Measurements from ENCODE around the gene NDUFAF5. TPM values are rescaled to one million over a fixed set of nuclear protein-coding genes. Genes with fewer than 3 reads are reported as not detected.

Gene NDUFAF5
- total RNA-seq, 1 donor from 2014 or later, result 19.4 TPM

GRCh38 chr20:13741879-13742278 lies 42.9 kb upstream of the NDUFAF5 start:
- H3K9me3 Mint-ChIP-seq (ENCODE audit: unreplicated experiment), result peaks cover 14% of the 10 kb centered on the region
- H3K4me1 Mint-ChIP-seq (ENCODE audit: unreplicated experiment), result peaks cover 22% of the 10 kb centered on the region
- no peak for DNase-seq (ENCODE audit: extremely low spot score, unreplicated experiment)
- no peak overlapping the region for H3K27ac Mint-ChIP-seq (ENCODE audit: unreplicated experiment)
- H3K27me3 Mint-ChIP-seq (ENCODE audit: unreplicated experiment), result no peaks in the 10 kb centered on the region
- H3K4me3 Mint-ChIP-seq (ENCODE audit: unreplicated experiment), result no peak overlapping the region
- TF ChIP-seq CTCF (IDR thresholded peaks at IDR 0.05), result no peak
- H3K36me3 Mint-ChIP-seq (ENCODE audit: unreplicated experiment), result peaks cover 41% of the 10 kb centered on the region

GRCh38 chr20:13744352-13744751 lies 40.5 kb upstream of the NDUFAF5 start:
- Mint-ChIP-seq H3K27ac (ENCODE audit: unreplicated experiment) (peak overlapping the region; percentile 40), H3K36me3 (ENCODE audit: unreplicated experiment) (peaks cover 33% of the 10 kb centered on the region), H3K4me1 (ENCODE audit: unreplicated experiment) (peaks cover 15% of the 10 kb centered on the region), H3K27me3 (ENCODE audit: unreplicated experiment) (no peaks in the 10 kb centered on the region), H3K9me3 (ENCODE audit: unreplicated experiment) (peaks cover 14% of the 10 kb centered on the region), H3K4me3 (ENCODE audit: unreplicated experiment) (no peak overlapping the region)
- TF ChIP-seq CTCF (IDR thresholded peaks at IDR 0.05), result no peak
- no peak for DNase-seq (ENCODE audit: extremely low spot score, unreplicated experiment)

DNA sequence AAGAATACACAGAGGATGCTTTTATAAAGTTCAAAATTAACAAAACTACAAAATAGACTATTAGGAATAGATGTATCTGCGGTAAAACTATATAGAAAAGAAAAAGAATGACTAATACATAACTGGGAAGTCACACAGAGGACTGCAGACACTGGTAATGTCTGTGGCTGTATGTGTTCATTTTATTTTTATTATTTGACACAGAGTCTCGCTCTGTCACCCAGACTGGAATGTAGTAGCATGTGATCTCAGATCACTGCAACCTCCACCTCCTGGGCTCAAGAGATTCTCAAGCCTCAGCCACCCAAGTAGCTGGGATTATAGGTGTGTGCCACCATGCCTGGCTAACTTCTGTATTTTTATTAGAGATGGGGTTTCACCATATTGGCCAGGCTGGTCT lies 39.0 kb upstream of the NDUFAF5 start:
- DNase-seq (ENCODE audit: extremely low spot score, unreplicated experiment), result no peak

DNA sequence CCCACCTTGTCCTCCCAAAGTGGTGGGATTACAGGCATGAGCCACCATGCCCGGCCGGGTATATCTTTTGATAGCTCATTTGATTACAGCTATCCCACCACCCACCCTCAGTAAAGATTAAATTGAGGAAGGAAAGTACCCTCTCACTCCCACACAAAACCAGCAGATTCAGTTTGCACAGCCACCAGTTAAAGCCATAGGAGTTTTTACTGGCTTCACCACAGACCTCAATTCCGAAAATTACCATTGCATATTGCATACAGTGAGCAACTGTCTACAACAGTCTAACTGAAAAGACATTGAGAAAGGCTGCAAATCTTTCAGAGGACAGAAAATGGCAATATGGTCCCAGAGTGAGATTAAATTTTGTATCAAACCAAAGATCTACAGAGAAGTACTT lies 35.0 kb upstream of the NDUFAF5 start:
- peaks cover 2% of the 10 kb centered on the region for H3K9me3 Mint-ChIP-seq (ENCODE audit: unreplicated experiment)
- peaks cover 7% of the 10 kb centered on the region for H3K36me3 Mint-ChIP-seq (ENCODE audit: unreplicated experiment)
- H3K27ac Mint-ChIP-seq (ENCODE audit: unreplicated experiment), result no peak overlapping the region
- no peak overlapping the region for H3K4me3 Mint-ChIP-seq (ENCODE audit: unreplicated experiment)
- TF ChIP-seq CTCF (IDR thresholded peaks at IDR 0.05), result no peak
- DNase-seq (ENCODE audit: extremely low spot score, unreplicated experiment), result no peak
- H3K27me3 Mint-ChIP-seq (ENCODE audit: unreplicated experiment), result no peaks in the 10 kb centered on the region
- H3K4me1 Mint-ChIP-seq (ENCODE audit: unreplicated experiment), result peaks cover under 1% of the 10 kb centered on the region

More for the DNA sequence above, 39.0 kb upstream of the NDUFAF5 start:
- H3K9me3 Mint-ChIP-seq (ENCODE audit: unreplicated experiment), result peaks cover 9% of the 10 kb centered on the region
- no peaks in the 10 kb centered on the region for H3K27me3 Mint-ChIP-seq (ENCODE audit: unreplicated experiment)
- H3K4me1 Mint-ChIP-seq (ENCODE audit: unreplicated experiment), result peaks cover 10% of the 10 kb centered on the region
- no peak overlapping the region for H3K27ac Mint-ChIP-seq (ENCODE audit: unreplicated experiment)
- H3K4me3 Mint-ChIP-seq (ENCODE audit: unreplicated experiment), result no peak overlapping the region
- peaks cover 27% of the 10 kb centered on the region for H3K36me3 Mint-ChIP-seq (ENCODE audit: unreplicated experiment)
- no peak for TF ChIP-seq CTCF (IDR thresholded peaks at IDR 0.05)

DNA sequence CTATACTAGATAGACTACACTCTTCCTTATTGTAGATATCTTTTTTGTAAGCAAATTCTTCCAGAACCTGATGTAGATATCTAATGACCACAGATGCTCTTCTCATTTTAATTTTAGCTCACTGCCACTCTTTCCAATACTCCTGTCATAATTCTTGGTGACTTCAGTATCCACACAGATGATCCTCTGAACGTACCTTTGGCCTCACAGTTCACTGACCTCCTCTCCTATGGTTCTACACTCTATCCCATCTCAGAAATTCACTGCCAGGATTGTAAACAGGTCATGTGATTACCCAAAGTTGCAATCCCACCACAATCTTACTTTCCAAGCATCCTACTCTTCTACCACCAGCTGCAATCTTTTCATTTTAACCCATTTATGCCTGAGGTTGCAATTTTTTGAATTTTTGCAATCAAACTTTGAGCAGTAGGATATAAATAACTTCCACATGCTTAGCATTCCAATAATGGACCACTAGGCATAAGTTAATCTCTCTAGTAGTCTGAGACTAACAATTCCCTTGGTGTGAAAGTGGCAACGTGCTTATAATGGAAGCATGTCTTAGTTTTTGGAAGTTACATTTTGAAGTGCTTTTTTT lies 31.3 kb upstream of the NDUFAF5 start:
- no peaks in the 10 kb centered on the region for H3K4me1 Mint-ChIP-seq (ENCODE audit: unreplicated experiment)
- H3K9me3 Mint-ChIP-seq (ENCODE audit: unreplicated experiment), result no peaks in the 10 kb centered on the region
- TF ChIP-seq CTCF (IDR thresholded peaks at IDR 0.05), result no peak
- H3K27ac Mint-ChIP-seq (ENCODE audit: unreplicated experiment), result no peak overlapping the region
- H3K27me3 Mint-ChIP-seq (ENCODE audit: unreplicated experiment), result no peaks in the 10 kb centered on the region
- no peak for DNase-seq (ENCODE audit: extremely low spot score, unreplicated experiment)
- H3K36me3 Mint-ChIP-seq (ENCODE audit: unreplicated experiment), result peaks cover 20% of the 10 kb centered on the region
- H3K4me3 Mint-ChIP-seq (ENCODE audit: unreplicated experiment), result no peak overlapping the region

All from osteocyte (in vitro differentiated cells).